OCI-LY3 (cell line): ENCODE data around the gene TMEM114.

ENCODE experiments used
- H2AFZ ChIP-seq: fragments of 200-600, 300-600 bp; shearing (Covaris generic); 2 replicates; pipeline ENCODE4 v1.6.0; 2014; ENCODE audit warnings: antibody characterized with exemption, low read depth, low read length
- H3K27ac ChIP-seq: fragments of 200-600, 300-600 bp; sonication (generic); 2 replicates; pipeline ENCODE4 v1.5.1; 2014; ENCODE audit warnings: mild to moderate bottlenecking, low read length, moderate library complexity, mixed read lengths
- H3K27me3 ChIP-seq: fragments of 200-600, 300-600 bp; sonication (generic); 2 replicates; pipeline ENCODE4 v1.6.1; 2014; ENCODE audit warnings: low read depth, low read length, mixed read lengths
- H3K36me3 ChIP-seq: fragments of 200-600, 300-600 bp; sonication (generic); replicated peaks from 2 replicates; pipeline ENCODE3; 2014; ENCODE audit warnings: low read depth, low read length, mixed read lengths
- H3K4me1 ChIP-seq: fragments of 300-600, 200-600 bp; sonication (generic); 2 replicates; pipeline ENCODE4 v1.6.1; 2014; ENCODE audit warnings: low read length, mixed read lengths
- H3K4me2 ChIP-seq: fragments of 200-600, 300-600 bp; sonication (generic); 2 replicates; pipeline ENCODE4 v1.6.1; 2014; ENCODE audit warnings: low read length, mixed read lengths
- H3K4me3 ChIP-seq: fragments of 300-600, 200-600 bp; sonication (generic); 2 replicates; pipeline ENCODE4 v1.5.1; 2014; ENCODE audit warnings: antibody characterized with exemption, mild to moderate bottlenecking, low read length, moderate library complexity
- H3K79me2 ChIP-seq: fragments of 300-600, 200-600 bp; shearing (Covaris generic); 2 replicates; pipeline ENCODE4 v1.6.1; 2014; ENCODE audit warnings: mild to moderate bottlenecking, low read length, mixed read lengths
- H3K9ac ChIP-seq: fragments of 300-600, 200-600 bp; shearing (Covaris generic); 2 replicates; pipeline ENCODE4 v1.6.0; 2014; ENCODE audit warnings: mild to moderate bottlenecking, low read length, moderate library complexity
- H3K9me3 ChIP-seq: fragments of 200-600, 300-600 bp; shearing (Covaris generic); 2 replicates; pipeline ENCODE4 v1.6.1; 2014; ENCODE audit warnings: low read length, mixed read lengths; ENCODE audit not compliant: insufficient read depth
- H4K20me1 ChIP-seq: fragments of 200-600, 300-600 bp; sonication (generic); 2 replicates; pipeline ENCODE4 v1.6.1; 2016; ENCODE audit warnings: low read length, mixed read lengths; ENCODE audit not compliant: insufficient read depth
- CTCF ChIP-seq: fragments of 200-600, 300-600 bp; sonication (generic); IDR thresholded peaks from 2 replicates; pipeline ENCODE4 v1.5.1; 2014; ENCODE audit warnings: antibody characterized with exemption, low read length, low read depth
- EZH2phosphoT487 ChIP-seq: fragments of 200-600 bp; shearing (Covaris generic); IDR thresholded peaks from 2 replicates; pipeline ENCODE4 v1.6.1; 2018; ENCODE audit warnings: antibody characterized with exemption, mixed run types, low read depth

The TMEM114 gene

GRCh38 chr16:8622315-8622656 is 32.0 kb upstream of the TMEM114 start:
- H4K20me1 ChIP-seq: no peaks in the 10 kb centered on the region
- peaks cover 12% of the 10 kb centered on the region for H3K36me3 ChIP-seq
- H2AFZ ChIP-seq: no peak overlapping the region

GRCh38 chr16:8621572-8622314 is 31.4 kb upstream of the TMEM114 start, which contains the start of gene METTL22:
Gene METTL22 (plus strand): TSS chr16:8621698. CDS start chr16:8625666, 3,968 bp downstream.
- peak within 1 kb of the TSS; percentile 68 for H3K4me2 ChIP-seq
- H3K4me1 ChIP-seq: peaks cover 9% of the 10 kb centered on the region
- no peaks in the 10 kb centered on the region for H3K9me3 ChIP-seq
- peak within 1 kb of the TSS; percentile 93 for H3K4me3 ChIP-seq
- H2AFZ ChIP-seq: peak within 1 kb of the TSS; percentile 93; the same call in 1 of the 2 replicates
- no peaks in the 10 kb centered on the region for H4K20me1 ChIP-seq
- peaks cover 36% of the 10 kb centered on the region for H3K79me2 ChIP-seq
- H3K27me3 ChIP-seq: peaks cover 12% of the 10 kb centered on the region; the same call in 1 of the 2 replicates
- peak within 1 kb of the TSS; percentile 94 for H3K9ac ChIP-seq
- peaks cover 8% of the 10 kb centered on the region for H3K36me3 ChIP-seq
- TF ChIP-seq EZH2phosphoT487 (no peak), CTCF (no peak)
- peak within 1 kb of the TSS; percentile 39; the same call in 1 of the 2 replicates for H3K27ac ChIP-seq

More at GRCh38 chr16:8622315-8622656, 32.0 kb upstream of the TMEM114 start:
- Histone ChIP-seq H3K9me3 (no peaks in the 10 kb centered on the region), H3K27ac (peak overlapping the region; percentile 39; the same call in 1 of the 2 replicates), H3K4me1 (peaks cover 9% of the 10 kb centered on the region), H3K4me2 (peak overlapping the region; percentile 68), H3K4me3 (peak overlapping the region; percentile 93), H3K27me3 (peaks cover 12% of the 10 kb centered on the region; the same call in 1 of the 2 replicates), H3K79me2 (peaks cover 36% of the 10 kb centered on the region), H3K9ac (peak overlapping the region; percentile 94)
- no peak for TF ChIP-seq EZH2phosphoT487
- TF ChIP-seq CTCF: no peak

GRCh38 chr16:8621222-8621571 is 30.9 kb upstream of the TMEM114 start:
- H3K9ac ChIP-seq: peak overlapping the region; percentile 94; the same call in 1 of the 2 replicates
- H3K36me3 ChIP-seq: peaks cover 7% of the 10 kb centered on the region

More at GRCh38 chr16:8621222-8621571, 30.9 kb upstream of the TMEM114 start:
- no peak for TF ChIP-seq EZH2phosphoT487
- TF ChIP-seq CTCF: no peak
- H3K4me1 ChIP-seq: peaks cover 9% of the 10 kb centered on the region
- peak overlapping the region; percentile 66 for H3K4me2 ChIP-seq
- no peaks in the 10 kb centered on the region for H3K9me3 ChIP-seq
- H4K20me1 ChIP-seq: no peaks in the 10 kb centered on the region
- peak overlapping the region; percentile 93; the same call in 1 of the 2 replicates for H2AFZ ChIP-seq
- peaks cover 36% of the 10 kb centered on the region for H3K79me2 ChIP-seq
- H3K27me3 ChIP-seq: peaks cover 12% of the 10 kb centered on the region; the same call in 1 of the 2 replicates
- peak overlapping the region; percentile 93 for H3K4me3 ChIP-seq
- H3K27ac ChIP-seq: no peak overlapping the region
